GM19240 (cell line): ENCODE measurements around the gene SLC25A26.
"Not testable (repeated sequence)": the region's sequence is repeated elsewhere in the genome, so short reads cannot be mapped to it uniquely, and the experiment has no call there.

Source experiments
- DNase-seq: peaks from one replicate; pipeline ENCODE4 v3.0.0; 2011; ENCODE audit warnings: low spot score; ENCODE audit not compliant: insufficient read length

The SLC25A26 gene

DNA sequence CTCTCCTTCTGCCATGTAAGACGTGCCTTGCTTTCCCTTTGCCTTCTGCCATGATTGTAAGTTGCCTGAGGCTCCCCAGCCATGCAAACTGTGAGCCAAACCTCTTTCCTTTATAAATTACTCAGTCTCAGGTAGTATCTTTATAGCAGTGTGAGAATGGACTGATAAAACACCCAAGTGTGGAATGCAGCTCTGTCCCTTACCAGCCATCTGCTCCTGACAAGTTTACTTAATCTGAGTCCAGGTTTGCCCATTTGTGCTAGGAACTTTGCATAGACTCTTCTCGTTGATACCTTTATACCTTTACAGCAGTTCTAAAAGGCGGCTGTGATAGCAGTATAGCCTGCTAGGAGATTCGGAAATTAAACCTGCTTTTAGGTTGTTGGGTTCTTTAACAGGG lies 48.1 kb downstream of the SLC25A26 start:
- no peak for DNase-seq

DNA sequence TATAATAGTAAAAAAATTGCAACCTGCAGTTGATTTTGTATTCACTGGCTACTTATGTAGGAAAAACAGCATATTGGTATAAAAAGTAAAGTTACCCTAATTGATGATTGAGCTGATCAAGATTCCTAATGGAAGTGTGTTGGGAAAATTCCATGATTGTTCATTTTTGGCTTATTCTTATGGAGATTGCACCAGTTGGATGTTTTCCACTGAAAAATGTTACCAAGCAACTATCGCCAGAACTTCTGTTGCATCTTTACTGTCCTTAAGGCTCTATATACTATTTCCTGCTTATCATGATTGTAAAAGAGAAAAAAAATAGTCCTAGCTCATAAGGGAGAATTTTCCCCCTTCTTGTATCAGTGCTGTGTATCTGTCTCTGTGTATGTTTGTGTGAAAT lies 48.6 kb downstream of the SLC25A26 start:
- no peak for DNase-seq

DNA sequence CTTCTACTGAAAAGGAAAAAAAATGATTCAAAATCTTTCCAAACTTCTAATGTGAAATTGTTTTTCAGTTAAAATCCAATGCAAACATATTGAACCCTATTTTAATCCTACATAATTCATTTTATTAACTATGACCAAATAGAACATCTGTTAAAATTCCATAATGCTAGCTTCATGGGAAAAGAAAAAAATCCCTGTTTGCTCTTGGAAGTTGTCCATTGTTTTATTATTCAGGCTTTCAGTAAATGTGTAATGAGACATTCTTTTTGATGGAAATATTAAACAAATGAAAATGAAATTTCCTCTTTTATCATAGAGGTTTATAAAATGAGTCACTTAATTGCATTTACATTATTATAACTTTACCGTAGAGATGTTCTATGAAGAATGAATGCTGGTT lies 49.5 kb downstream of the SLC25A26 start:
- DNase-seq, result no peak

DNA sequence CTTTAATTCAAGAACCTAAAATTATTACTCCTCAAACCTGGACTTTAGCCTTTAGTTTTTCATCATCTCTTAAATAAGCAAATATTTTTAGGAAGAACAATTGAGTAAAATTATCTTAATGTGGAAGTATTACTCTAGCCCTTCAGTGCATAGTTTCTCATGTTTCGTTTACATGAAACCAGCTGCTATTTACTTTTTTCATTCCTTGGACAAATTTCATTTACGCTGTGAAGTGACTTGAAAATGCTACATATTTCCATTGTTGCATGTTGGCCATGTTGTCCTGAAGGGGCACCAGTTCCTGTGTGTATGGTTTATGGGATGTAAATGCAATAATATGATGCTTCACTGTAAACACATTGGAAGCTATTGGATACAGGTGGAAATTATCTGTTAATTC lies 49.9 kb downstream of the SLC25A26 start:
- DNase-seq, result no peak

DNA sequence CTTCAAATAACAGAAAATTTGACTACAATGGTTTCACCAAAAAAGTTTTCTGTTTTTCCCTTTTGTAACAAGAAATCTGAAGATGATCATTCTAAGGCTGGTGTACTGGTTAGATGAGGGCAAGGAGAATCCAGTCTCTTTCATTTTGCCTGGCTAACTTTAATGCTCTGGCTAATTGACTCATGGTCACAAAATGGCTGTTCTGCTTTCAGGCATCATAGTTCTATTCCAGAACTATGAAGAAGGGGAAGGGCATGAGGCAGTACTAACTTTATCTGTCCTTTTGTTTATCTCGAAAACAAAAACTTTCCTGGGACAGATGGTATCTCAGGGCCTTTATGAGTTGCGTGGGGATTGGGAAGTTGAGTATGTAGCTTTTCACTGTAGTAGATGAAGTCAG lies 50.4 kb downstream of the SLC25A26 start:
- DNase-seq, result no peak

DNA sequence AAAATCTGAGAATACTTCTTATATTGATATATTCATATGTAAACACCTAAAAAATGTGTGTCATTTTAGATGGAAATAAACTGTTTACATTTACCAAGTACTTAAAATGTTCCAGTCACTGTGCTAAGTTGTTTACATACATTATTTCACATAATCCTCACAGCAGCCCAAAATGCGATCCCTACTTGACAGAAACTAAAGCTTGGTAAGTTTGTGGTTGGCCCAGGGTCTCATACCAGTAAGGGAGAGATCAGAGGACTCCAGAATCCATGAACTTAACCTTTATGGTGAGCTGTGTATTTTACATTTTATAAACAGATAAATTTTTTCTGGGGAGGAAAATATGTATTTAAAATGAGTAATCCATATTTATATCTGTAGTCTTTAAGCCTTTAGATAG lies 51.2 kb downstream of the SLC25A26 start:
- no peak for DNase-seq

DNA sequence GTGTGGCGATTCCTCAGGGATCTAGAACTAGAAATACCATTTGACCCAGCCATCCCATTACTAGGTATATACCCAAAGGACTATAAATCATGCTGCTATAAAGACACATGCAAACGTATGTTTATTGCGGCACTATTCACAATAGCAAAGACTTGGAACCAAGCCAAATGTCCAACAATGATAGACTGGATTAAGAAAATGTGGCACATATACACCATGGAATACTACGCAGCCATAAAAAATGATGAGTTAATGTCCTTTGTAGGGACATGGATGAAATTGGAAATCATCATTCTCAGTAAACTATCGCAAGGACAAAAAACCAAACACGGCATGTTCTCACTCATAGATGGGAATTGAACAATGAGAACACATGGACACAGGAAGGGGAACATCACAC lies 54.0 kb downstream of the SLC25A26 start:
- DNase-seq, result not testable (repeated sequence)

DNA sequence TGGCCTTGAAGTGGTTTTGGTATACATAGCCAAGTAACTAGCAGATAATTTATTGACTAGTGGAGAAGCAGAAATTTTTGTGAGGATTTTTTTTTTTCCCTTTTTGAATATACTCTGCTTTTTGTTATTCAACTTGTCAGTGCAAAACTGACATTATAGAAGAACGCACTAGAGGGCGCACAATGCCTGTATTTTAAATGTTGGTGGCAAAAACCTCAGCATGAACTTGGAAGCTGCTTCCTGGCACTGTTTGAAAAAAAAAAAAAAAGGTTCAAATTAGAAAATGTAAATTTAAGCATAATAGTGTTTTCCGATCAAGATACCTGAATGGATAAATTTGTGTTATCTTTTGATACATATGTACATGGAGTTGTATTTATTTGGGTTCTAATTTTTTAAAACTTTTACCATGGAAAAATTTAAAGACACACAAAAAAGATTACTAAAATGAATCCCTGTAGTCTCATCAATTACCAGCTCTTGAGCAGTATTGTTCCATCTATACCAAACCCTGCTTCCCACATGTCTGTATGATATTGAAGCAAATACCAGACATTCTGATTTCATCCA lies 56.0 kb downstream of the SLC25A26 start:
- DNase-seq, result no peak

DNA sequence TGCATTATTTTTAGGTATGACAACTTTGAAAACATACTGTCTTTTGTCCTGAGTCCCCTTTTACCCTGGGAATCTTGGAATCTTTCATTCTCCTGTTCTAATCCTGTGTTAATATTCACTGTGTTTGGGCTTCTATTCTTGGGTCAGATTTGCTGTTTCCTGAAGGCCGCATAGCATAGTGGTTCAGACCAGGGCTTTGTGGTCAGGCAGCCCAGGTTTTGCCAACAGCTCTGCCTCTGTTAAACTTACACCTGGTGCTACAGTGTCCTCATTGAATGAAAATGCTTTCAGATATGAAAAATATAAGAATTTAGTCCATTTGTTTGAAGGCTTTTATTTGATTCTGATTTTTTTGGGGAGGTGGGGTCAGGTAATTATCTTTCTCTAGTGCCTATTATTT lies 58.4 kb downstream of the SLC25A26 start:
- no peak for DNase-seq

DNA sequence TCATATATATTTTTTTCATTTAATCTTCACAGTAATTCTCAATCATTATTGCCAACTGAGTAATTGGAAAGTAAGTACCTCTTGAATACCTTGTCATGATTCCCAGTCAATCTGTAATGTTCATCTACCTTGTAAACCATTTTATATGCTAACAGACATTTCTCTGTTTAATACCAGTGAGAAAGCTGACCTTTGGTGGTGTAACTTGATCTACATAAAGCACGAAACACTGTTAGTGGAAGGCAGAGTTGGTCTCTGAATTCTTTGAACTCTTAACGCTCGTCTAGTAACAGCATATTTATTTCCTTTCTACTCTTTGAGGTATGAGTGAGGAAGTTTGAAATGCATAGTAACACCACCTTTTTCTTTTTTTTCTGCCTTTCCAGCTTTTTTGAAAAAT lies 59.5 kb downstream of the SLC25A26 start:
- no peak for DNase-seq

DNA sequence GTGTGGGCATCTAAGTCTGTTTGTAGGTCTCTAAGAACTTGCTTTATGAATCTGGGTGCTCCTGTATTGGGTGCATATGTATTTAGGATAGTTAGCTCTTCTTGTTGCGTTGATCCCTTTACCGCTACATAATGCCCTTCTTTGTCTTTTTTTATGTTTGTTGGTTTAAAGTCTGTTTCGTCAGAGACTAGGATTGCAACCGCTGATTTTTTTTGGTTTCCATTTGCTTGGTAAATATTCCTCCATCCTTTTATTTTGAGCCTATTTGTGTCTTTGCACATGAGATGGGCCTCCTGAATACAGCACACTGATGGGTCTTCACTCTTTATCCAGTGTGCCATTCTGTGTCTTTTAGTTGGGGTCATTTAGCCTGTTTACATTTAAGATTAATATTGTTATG lies 71.1 kb downstream of the SLC25A26 start:
- not testable (repeated sequence) for DNase-seq

DNA sequence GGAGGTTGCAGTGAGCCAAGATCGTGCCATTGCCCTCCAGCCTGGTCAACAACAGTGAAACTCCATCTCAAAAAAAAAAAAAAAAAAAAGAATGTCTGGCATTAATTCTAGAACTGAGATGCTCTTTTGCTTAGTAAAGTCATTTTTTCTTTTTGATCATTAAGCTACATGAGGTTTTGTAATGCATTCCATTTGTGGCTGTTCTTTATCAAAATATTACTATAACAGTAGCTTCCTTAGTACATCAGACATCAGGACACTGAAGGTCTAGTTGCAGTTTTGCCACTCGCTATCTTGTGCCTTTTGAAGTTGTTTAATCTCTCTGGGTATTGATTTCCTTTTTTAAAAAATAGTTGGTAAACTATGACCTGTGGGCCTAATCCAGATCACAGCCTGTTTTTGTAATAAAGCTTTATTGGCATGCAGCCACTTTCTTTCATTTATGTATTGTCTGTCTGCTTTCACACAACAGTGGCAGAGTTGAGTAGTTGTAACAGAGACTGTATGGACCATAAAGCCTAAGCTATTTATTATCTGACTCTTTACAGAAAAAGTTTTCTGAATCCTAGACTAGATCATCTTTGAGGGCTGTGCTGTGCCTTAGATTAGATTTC lies 76.6 kb downstream of the SLC25A26 start:
- DNase-seq, result no peak

DNA sequence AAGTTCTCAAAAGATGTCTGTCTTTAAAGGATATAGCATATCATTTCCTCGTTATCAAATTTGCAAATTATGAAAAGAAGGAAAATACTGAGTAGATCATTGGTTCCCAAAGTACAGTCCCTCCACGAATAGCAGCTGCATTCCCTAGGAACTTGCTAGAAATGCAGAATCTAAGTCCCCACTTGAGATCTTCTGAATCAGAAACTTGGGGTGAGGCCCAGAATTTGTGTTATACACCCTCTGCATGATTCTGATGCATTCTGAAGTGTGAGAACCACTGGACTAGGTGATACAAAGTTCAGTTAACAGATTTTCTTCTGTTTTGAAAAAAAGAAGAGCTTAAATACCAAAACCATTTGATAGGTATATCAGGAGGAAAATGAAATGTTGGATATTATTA lies 77.1 kb downstream of the SLC25A26 start:
- no peak for DNase-seq

DNA sequence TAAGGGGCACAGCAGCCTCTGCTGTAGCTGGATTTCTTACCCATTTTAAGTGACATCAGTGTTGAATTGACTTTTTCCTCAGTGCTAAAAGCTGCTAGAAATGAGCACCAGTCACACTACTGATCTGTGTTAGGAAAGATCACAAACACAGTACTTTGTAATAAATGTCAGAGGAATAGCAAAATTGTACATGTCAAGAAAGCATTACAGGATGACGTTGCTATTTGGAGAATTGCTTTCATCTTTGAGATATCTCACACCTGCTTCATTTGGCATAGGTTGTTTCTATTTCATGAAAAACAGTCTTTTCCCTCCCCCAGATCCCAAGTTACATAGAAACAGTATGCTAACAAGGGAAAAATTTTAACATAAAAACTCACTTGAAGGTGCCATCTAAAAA lies 77.8 kb downstream of the SLC25A26 start:
- DNase-seq, result no peak

DNA sequence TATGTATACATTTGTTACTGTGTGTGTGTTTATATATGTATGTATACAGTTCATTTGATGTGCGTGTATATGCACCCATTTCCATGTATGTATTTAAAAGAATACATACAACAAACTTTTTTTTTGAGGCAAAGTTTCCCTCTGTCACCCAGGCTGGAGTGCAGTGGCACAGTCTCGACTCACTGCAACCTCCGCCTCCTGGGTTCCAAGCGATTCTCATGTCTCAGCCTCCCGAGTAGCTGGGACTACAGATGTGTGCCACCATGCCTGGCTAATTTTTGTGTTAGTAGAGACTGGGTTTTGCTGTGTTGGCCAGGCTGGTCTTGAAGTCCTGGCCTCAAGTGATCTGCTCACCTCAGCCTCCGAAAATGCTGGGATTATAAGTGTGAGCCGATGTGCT lies 78.3 kb downstream of the SLC25A26 start:
- not testable (repeated sequence) for DNase-seq

DNA sequence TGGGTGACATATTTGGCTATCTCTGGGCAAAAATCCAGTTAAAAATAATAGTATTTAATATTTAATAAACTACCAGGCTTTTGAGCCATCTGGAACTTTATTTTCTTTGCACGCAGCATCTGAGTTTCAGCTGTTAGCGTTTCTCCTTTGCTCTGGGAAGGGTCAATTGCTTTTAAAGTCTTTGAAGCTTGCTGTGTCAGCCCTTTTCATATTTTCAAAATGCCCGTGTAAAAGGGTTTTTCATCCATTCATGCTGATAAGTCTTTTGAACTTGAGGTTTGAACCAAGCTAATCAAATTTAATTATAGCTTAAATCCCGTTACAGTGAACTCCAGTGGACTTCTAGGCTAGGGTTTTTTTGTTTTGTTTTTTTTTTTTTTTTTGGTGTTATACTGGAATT lies 79.1 kb downstream of the SLC25A26 start:
- no peak for DNase-seq

DNA sequence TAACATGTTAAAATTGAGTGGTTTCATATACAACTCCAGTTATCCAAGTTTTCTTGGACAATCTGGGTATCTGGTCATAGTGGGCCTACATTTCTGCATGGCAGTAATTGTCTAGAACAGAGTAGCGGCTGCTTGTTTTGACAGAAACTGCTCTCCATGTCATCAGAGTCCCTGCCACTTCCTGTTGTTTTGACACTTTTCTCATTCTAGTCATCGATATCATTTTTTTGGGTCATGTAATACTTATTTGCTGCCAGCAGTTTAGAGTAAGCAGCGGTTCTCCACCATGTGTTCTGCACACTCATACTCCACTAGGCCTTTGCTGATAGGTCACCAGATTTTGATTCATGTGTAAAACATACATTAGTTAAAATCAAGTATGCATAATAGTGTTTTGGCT lies 81.5 kb downstream of the SLC25A26 start:
- DNase-seq, result no peak

DNA sequence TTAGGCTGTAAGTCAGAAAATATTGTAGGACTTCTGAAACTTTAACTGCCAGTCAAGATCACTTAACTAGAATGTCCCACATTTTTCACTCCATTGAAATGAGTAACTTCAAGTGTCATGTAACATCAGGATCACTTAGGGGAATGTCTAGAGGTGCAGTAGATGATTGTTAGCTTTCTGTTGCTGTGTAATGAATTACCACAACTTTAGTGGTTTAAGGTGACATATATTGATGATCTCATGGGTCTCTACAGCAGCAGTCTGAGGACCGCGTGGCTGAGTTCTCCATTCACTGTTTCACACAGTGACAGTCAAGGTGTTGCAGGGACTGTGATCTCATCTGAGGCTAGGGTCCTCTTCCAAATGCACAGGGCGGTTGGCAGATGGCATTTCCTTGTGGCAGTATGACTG lies 82.7 kb downstream of the SLC25A26 start:
- no peak for DNase-seq

DNA sequence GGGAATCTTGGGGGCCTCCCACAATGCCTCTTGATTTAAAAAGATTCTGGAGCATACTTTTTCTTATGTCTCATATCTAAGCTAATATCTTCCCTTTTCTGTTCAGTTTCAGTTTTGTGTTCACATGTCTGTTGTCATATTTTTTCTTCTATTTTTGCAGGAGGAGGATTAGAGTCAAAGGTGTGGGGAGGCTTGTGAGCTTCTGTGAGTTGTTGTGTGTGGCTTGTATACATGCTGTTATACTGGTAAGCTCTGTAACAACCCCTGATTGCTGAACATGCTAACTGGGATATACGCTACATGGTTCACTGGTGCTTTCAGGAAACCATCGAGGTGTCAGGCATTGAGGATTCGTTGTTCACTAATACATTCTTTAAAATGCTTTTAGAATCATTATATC lies 83.5 kb downstream of the SLC25A26 start:
- DNase-seq, result no peak

DNA sequence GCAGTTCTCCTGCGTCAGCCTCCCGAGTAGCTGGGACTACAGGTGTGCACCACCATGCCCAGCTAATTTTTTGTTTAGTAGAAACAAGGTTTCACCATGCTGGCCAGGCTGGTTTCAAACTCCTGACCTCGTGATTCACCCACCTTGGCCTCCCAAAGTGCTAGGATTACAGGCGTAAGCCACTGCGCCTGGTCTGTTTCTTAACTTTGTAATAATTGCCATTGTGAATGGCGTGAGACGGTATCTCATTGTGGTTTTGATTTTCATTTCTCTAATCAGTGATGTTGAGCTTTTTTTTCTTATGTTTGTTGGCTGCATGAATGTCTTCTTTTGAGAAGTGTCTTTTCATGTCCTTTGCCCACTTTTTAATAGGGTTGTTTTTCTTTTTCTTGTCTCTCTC lies 85.3 kb downstream of the SLC25A26 start:
- not testable (repeated sequence) for DNase-seq

DNA sequence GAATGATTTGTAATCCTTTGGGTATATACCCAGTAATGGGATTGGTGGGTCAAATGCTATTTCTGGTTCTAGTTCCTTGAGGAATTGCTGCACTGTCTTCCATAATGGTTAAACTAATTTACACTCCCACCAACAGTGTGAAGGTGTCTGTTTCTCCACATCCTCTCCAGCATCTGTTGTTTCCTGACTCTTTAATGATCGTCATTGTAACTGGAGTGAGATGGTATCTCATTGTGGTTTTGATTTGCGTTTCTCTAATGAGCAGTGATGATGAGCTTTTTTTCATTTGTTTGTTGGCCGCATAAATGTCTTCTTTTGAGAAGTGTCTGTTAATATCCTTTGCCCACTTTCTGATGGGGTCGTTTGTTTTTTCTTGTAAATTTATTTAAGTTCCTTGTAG lies 86.2 kb downstream of the SLC25A26 start:
- not testable (repeated sequence) for DNase-seq

DNA sequence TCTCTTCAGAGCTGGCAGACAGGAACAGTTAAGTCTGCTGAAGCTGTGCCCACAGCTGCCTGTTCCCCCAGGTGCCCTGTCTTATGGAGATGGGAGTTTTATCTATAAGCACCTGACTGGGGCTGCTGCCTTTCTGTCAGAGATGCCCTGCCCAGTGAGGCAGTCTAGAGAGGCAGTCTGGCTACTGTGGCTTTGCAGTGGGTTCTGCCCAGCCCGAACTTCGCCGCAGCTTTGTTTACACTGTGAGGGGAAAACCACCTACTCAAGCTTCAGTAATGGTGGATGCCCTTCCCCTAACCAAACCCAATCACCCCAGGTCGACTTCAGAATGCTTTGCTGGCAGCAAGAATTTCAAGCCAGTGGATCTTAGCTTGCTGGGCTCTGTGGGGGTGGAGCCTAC lies 91.2 kb downstream of the SLC25A26 start:
- no peak for DNase-seq

DNA sequence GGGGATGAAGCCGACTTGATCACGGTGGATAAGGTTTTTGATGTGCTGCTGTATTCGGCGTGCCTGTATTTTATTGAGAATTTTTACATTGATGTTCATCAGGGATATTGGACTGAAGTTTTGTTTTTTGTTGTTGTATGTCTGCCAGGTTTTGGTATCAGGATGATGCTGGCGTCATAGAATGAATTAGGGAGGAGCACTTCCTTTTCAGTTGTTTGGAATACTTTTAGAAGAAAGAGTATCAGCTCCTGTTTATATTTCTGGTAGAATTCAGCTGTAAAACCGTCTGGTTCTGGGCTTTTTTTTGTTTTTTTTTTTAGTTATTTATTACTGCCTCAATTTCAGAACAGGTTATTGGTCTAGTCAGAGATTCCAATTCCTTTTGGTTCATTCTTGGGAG lies 93.7 kb downstream of the SLC25A26 start:
- no peak for DNase-seq
